ENCODE measurements around the gene ETV7.

GRCh38 chr6:36350681-36351571 is 36.5 kb downstream of the ETV7 start:
- TF ChIP-seq, protein P1, sequence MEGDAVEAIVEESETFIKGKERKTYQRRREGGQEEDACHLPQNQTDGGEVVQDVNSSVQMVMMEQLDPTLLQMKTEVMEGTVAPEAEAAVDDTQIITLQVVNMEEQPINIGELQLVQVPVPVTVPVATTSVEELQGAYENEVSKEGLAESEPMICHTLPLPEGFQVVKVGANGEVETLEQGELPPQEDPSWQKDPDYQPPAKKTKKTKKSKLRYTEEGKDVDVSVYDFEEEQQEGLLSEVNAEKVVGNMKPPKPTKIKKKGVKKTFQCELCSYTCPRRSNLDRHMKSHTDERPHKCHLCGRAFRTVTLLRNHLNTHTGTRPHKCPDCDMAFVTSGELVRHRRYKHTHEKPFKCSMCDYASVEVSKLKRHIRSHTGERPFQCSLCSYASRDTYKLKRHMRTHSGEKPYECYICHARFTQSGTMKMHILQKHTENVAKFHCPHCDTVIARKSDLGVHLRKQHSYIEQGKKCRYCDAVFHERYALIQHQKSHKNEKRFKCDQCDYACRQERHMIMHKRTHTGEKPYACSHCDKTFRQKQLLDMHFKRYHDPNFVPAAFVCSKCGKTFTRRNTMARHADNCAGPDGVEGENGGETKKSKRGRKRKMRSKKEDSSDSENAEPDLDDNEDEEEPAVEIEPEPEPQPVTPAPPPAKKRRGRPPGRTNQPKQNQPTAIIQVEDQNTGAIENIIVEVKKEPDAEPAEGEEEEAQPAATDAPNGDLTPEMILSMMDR (IDR thresholded peaks at IDR 0.05) = no peak
- TF ChIP-seq POLR2A (IDR thresholded peaks at IDR 0.05) = no peak

Data from right lobe of liver (tissue), 4 donors.